GM23248 (cell line): ENCODE measurements around the gene OPN1MW. TPM values are rescaled to one million over a fixed set of nuclear protein-coding genes. Genes with fewer than 3 reads are reported as not detected.
"Not testable (repeated sequence)": the region's sequence is repeated elsewhere in the genome, so short reads cannot be mapped to it uniquely, and the experiment has no call there.

ENCODE experiments used
- DNase-seq: peaks from one replicate; pipeline ENCODE4 v3.0.0-alpha.2; 2015
- H2AFZ ChIP-seq: fragments of 200-600 bp; sonication (generic); 2 replicates; pipeline ENCODE4 v1.6.1; 2016; ENCODE audit warnings: antibody characterized with exemption
- H3F3A ChIP-seq: fragments of 200-600 bp; sonication (generic); 2 replicates; pipeline ENCODE4 v1.6.1; 2016; ENCODE audit warnings: mild to moderate bottlenecking, antibody characterized with exemption, mixed run types; ENCODE audit not compliant: insufficient read depth
- H3K27ac ChIP-seq: fragments of 200-600 bp; sonication (generic); 2 replicates; pipeline ENCODE4 v1.5.1; 2016; ENCODE audit warnings: mild to moderate bottlenecking
- H3K27me3 ChIP-seq: fragments of 200-600 bp; sonication (generic); replicated peaks from 2 replicates; pipeline ENCODE4 v1.6.1; 2016; ENCODE audit warnings: mild to moderate bottlenecking; ENCODE audit not compliant: insufficient read depth
- H3K36me3 ChIP-seq: fragments of 200-600 bp; sonication (generic); 2 replicates; pipeline ENCODE4 v1.6.1; 2016; ENCODE audit warnings: low read depth, mild to moderate bottlenecking
- H3K4me1 ChIP-seq: fragments of 200-600 bp; sonication (generic); 2 replicates; pipeline ENCODE4 v1.6.1; 2016; ENCODE audit warnings: mild to moderate bottlenecking; ENCODE audit not compliant: insufficient read depth
- H3K4me2 ChIP-seq: fragments of 200-600 bp; sonication (generic); one replicate; pipeline ENCODE4 v1.6.1; 2016; ENCODE audit warnings: mild to moderate bottlenecking; ENCODE audit not compliant: unreplicated experiment
- H3K4me3 ChIP-seq: fragments of 200-600 bp; sonication (generic); 2 replicates; pipeline ENCODE4 v1.5.1; 2016; ENCODE audit warnings: mild to moderate bottlenecking
- H3K79me2 ChIP-seq: fragments of 200-600 bp; sonication (generic); 2 replicates; pipeline ENCODE4 v1.6.1; 2016; ENCODE audit warnings: mild to moderate bottlenecking; ENCODE audit not compliant: insufficient read depth
- H3K9ac ChIP-seq: fragments of 200-600 bp; sonication (generic); 2 replicates; pipeline ENCODE4 v1.6.1; 2016; ENCODE audit warnings: mild to moderate bottlenecking
- H3K9me2 ChIP-seq: fragments of 200-600 bp; sonication (generic); 2 replicates; pipeline ENCODE4 v1.6.1; 2016; ENCODE audit warnings: mixed run types, mild to moderate bottlenecking, moderate library complexity; ENCODE audit not compliant: insufficient read depth
- H3K9me3 ChIP-seq: fragments of 200-600 bp; sonication (generic); one replicate; pipeline ENCODE4 v1.6.1; 2017; ENCODE audit warnings: low read depth
- H4K20me1 ChIP-seq: fragments of 200-600 bp; sonication (generic); 2 replicates; pipeline ENCODE4 v1.6.0; 2016; ENCODE audit not compliant: insufficient read depth
- WGBS, 2 experiments: methylation state at CpG; one replicate each; pipeline ENCODE4 v1.1.6; 2015 to 2017; ENCODE audit warnings: low lambda C conversion rate in 2 of 2, low coverage in 1 of 2; ENCODE audit errors: missing lambda C conversion rate in 2 of 2; 5-methylcytosine and 5-hydroxymethylcytosine counted together
- in situ Hi-C: fragments of 300-500 bp; cut with MboI; formaldehyde crosslinking; loops from 2 replicates; pipeline ENCODE4 v1.15.0; 2020
- polyA plus RNA-seq: library from polyadenylated mRNA; unstranded; fragments of >200 nt; fragmentation: Nextera tagmentation; extraction: Ambion mirVana; gene quantifications from 2 replicates; pipeline ENCODE4 v1.2.1, GENCODE V29; 2016
- total RNA-seq: library from RNA; depleted of rRNA; stranded (reverse); fragments of >200 nt; shearing (Covaris generic); gene quantifications from 2 replicates; pipeline ENCODE4 v1.2.3, GENCODE V29; 2014; rRNA removed

Gene OPN1MW
- total and polyA plus RNA-seq, 2 experiments from 2014 or later = not detected

GRCh38 chrX:154231443-154231842, 49.0 kb downstream of the OPN1MW start:
- no CpG with 5 or more reads among the region's 3 CpGs for WGBS, 2 experiments
- DNase-seq, in situ Hi-C loops: not testable (repeated sequence)

GRCh38 chrX:154233620-154234019, 51.2 kb downstream of the OPN1MW start:
- in situ Hi-C loops, H3K4me1 ChIP-seq, H3F3A ChIP-seq, H2AFZ ChIP-seq, H3K9me3 ChIP-seq, H3K4me2 ChIP-seq, DNase-seq, H3K4me3 ChIP-seq, H3K9ac ChIP-seq, H3K36me3 ChIP-seq, H3K79me2 ChIP-seq, H3K27ac ChIP-seq, H4K20me1 ChIP-seq, H3K9me2 ChIP-seq, H3K27me3 ChIP-seq: not testable (repeated sequence)
- WGBS, 2 experiments = no CpG with 5 or more reads among the region's 16 CpGs

More at GRCh38 chrX:154231443-154231842, 49.0 kb downstream of the OPN1MW start:
- H4K20me1 ChIP-seq, H3K4me3 ChIP-seq, H3K27ac ChIP-seq, H3K9me2 ChIP-seq, H3K4me2 ChIP-seq, H2AFZ ChIP-seq, H3K27me3 ChIP-seq, H3K9me3 ChIP-seq, H3K4me1 ChIP-seq, H3K9ac ChIP-seq, H3K79me2 ChIP-seq, H3F3A ChIP-seq, H3K36me3 ChIP-seq: not testable (repeated sequence)

GRCh38 chrX:154238939-154239559, 56.7 kb downstream of the OPN1MW start:
- WGBS, 2 experiments = 48 to 56% methylated on average over 8 to 10 of the region's 11 CpGs
- H3K4me3 ChIP-seq, H4K20me1 ChIP-seq, in situ Hi-C loops, H3K36me3 ChIP-seq, H3F3A ChIP-seq, H3K9ac ChIP-seq, H3K79me2 ChIP-seq, H2AFZ ChIP-seq, H3K4me2 ChIP-seq, H3K27ac ChIP-seq, H3K9me2 ChIP-seq, DNase-seq, H3K9me3 ChIP-seq, H3K27me3 ChIP-seq, H3K4me1 ChIP-seq: not testable (repeated sequence)

GRCh38 chrX:154239982-154240503, 57.6 kb downstream of the OPN1MW start:
- H3K36me3 ChIP-seq, H3K4me2 ChIP-seq, H3K27ac ChIP-seq, H3K27me3 ChIP-seq, H3K9ac ChIP-seq, H2AFZ ChIP-seq, in situ Hi-C loops, H3K79me2 ChIP-seq, DNase-seq, H3K9me2 ChIP-seq, H3K9me3 ChIP-seq, H3K4me1 ChIP-seq, H3F3A ChIP-seq, H3K4me3 ChIP-seq, H4K20me1 ChIP-seq: not testable (repeated sequence)
- 59 to 65% methylated on average over 6 of the region's 8 CpGs for WGBS, 2 experiments

Other genes starting within 250 kb of the OPN1MW start
- 105 and 154 TPM in 2 replicates for gene NAA10, start 247.6 kb upstream of the OPN1MW start, total RNA-seq
- gene NAA10, start 247.6 kb upstream of the OPN1MW start, polyA plus RNA-seq = 161 and 166 TPM in 2 replicates
- 0.11 TPM in 1 of 2 replicates, not detected in the other for gene RENBP, start 238.0 kb upstream of the OPN1MW start, total RNA-seq
- gene RENBP, start 238.0 kb upstream of the OPN1MW start, polyA plus RNA-seq = not detected in 2 replicates
- gene HCFC1, start 210.8 kb upstream of the OPN1MW start, total RNA-seq = 24.0 and 26.4 TPM in 2 replicates
- gene HCFC1, start 210.8 kb upstream of the OPN1MW start, polyA plus RNA-seq = 12.5 and 12.6 TPM in 2 replicates
- 7.6 and 9.9 TPM in 2 replicates for gene TMEM187, start 209.8 kb upstream of the OPN1MW start, total RNA-seq
- gene TMEM187, start 209.8 kb upstream of the OPN1MW start, polyA plus RNA-seq = 8.5 and 10.0 TPM in 2 replicates
- gene IRAK1, start 162.7 kb upstream of the OPN1MW start, total RNA-seq = 45.3 and 54.7 TPM in 2 replicates
- gene IRAK1, start 162.7 kb upstream of the OPN1MW start, polyA plus RNA-seq = 58.7 and 58.8 TPM in 2 replicates
- gene MECP2, start 84.9 kb upstream of the OPN1MW start, total RNA-seq = 16.5 and 16.7 TPM in 2 replicates
- 10.3 and 13.0 TPM in 2 replicates for gene MECP2, start 84.9 kb upstream of the OPN1MW start, polyA plus RNA-seq
- gene OPN1LW, start 38.4 kb upstream of the OPN1MW start, total RNA-seq = not detected in 2 replicates
- gene OPN1LW, start 38.4 kb upstream of the OPN1MW start, polyA plus RNA-seq = not detected in 2 replicates
- gene OPN1MW2, start 37.2 kb downstream of the OPN1MW start, total RNA-seq = not detected in 2 replicates
- not detected in 2 replicates for gene OPN1MW2, start 37.2 kb downstream of the OPN1MW start, polyA plus RNA-seq
- gene OPN1MW3, start 75.0 kb downstream of the OPN1MW start, total RNA-seq = not detected in 2 replicates
- gene OPN1MW3, start 75.0 kb downstream of the OPN1MW start, polyA plus RNA-seq = not detected in 2 replicates
- not detected in 2 replicates for gene TEX28, start 112.5 kb downstream of the OPN1MW start, total RNA-seq
- gene TEX28, start 112.5 kb downstream of the OPN1MW start, polyA plus RNA-seq = not detected in 2 replicates
- not detected in 2 replicates for gene TKTL1, start 113.2 kb downstream of the OPN1MW start, total RNA-seq
- not detected in 2 replicates for gene TKTL1, start 113.2 kb downstream of the OPN1MW start, polyA plus RNA-seq
- 2,857 and 2,903 TPM in 2 replicates for gene FLNA, start 192.0 kb downstream of the OPN1MW start, total RNA-seq
- gene FLNA, start 192.0 kb downstream of the OPN1MW start, polyA plus RNA-seq = 1,377 and 1,379 TPM in 2 replicates
- 39.7 TPM in 2 replicates for gene EMD, start 196.7 kb downstream of the OPN1MW start, total RNA-seq
- 86.6 and 96.0 TPM in 2 replicates for gene EMD, start 196.7 kb downstream of the OPN1MW start, polyA plus RNA-seq
- 3,014 and 6,561 TPM in 2 replicates for gene RPL10, start 215.8 kb downstream of the OPN1MW start, total RNA-seq
- gene RPL10, start 215.8 kb downstream of the OPN1MW start, polyA plus RNA-seq = 1,381 and 1,435 TPM in 2 replicates
- gene DNASE1L1, start 226.7 kb downstream of the OPN1MW start, total RNA-seq = 60.7 TPM in 2 replicates
- 16.6 and 17.0 TPM in 2 replicates for gene DNASE1L1, start 226.7 kb downstream of the OPN1MW start, polyA plus RNA-seq
- 17.6 and 38.8 TPM in 2 replicates for gene TAFAZZIN, start 228.9 kb downstream of the OPN1MW start, total RNA-seq
- 18.2 and 20.5 TPM in 2 replicates for gene TAFAZZIN, start 228.9 kb downstream of the OPN1MW start, polyA plus RNA-seq
- gene ATP6AP1, start 246.1 kb downstream of the OPN1MW start, total RNA-seq = 73.2 and 87.8 TPM in 2 replicates
- 156 and 158 TPM in 2 replicates for gene ATP6AP1, start 246.1 kb downstream of the OPN1MW start, polyA plus RNA-seq